NCI-H2081 treated with DMSO at 0.1 percent for 48 hours (cell line): Measurements from ENCODE around the gene KIF23.
"Not testable (repeated sequence)": the region's sequence is repeated elsewhere in the genome, so short reads cannot be mapped to it uniquely, and the experiment has no call there.

ENCODE experiments used
- DNase-seq: peaks from one replicate; lab custom pipeline; 2025; lab: John Stamatoyannopoulos, UW

Gene KIF23

DNA sequence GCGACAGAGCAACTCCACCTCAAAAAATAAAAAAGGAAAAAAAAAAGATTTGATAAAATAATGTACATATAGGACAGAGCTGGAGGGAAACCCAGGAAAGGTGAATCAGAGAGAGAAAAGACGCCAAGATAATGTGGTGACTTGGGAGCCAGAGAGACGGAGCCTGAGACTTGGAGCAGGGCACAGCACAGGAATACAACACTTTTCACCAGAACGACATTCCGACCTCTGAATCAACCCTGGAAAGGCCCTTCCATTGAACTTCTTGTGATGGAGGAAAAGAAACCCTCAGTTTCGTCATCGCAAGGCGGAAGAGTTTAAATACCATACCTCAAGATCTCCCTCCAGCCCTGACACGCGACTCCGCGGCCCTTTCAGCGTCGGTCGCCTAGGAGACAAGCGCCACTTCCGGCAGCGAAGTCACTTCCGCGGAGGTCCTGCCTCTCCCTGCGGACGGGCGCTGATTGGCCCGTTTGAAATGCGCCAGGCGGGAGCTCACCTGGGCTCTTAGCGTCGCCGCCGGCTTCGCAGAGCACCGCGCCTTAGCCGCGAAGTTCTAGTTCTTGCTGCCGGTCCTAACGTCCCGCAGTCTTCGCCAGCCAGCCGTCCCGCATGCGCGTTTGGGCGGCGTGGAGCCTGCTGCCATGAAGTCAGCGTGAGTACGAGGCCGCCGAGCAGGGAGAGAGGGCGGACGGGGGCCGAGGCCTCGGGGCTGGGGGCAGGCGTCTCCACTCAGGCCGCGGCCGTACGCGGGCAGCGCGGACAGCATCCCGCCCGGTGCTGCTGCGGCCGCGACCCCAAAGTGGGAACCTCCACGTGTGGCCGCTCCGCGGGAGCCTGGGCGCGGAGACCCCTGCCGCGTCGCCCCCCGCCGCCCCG is at the start of gene KIF23:
Gene KIF23, plus strand, starts transcription at position 528 of the 879 bp plus-strand sequence. Its CDS starts 117 bp downstream, at position 645.
- peak; percentile 54 for DNase-seq

GRCh38 chr15:69367236-69367635 is 46.9 kb upstream of the KIF23 start:
- no peak for DNase-seq

DNA sequence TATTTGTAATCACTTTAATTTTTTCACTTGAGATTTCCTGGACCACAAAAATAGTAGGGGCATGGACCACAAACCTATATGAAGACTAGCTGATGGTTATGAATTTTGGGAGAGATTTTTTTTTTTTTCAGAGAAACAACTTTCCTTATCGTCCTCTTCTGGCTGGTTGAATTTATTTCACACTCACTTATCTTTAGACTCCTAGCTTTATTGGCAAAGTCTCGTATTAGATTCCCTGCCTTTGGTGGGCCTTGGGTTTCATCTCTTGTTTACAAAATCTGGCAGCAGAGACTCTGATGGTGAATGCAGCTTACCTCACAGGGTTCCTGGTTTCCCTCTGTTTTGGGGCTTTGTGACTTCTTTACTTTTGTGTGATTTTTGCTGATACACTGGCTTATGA is 44.5 kb upstream of the KIF23 start:
- no peak for DNase-seq

DNA sequence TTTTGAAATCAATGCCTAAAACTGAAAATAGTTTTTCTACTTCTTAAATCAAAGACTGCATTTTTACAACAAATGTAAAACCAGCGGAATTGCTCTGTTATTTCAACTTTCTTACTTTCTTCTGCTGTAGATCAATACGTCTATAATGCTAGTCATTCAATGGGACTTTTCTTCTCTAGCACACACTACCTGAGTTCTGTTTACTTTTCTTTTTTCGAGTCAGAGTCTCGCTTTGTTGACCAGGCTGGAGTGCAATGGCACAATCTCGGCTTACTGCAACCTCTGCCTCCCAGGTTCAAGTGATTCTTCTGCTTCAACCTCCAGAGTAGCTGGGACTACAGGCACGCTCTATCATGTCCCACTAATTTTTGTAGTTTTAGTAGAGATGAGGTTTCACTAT is 40.7 kb upstream of the KIF23 start:
- DNase-seq, result no peak

DNA sequence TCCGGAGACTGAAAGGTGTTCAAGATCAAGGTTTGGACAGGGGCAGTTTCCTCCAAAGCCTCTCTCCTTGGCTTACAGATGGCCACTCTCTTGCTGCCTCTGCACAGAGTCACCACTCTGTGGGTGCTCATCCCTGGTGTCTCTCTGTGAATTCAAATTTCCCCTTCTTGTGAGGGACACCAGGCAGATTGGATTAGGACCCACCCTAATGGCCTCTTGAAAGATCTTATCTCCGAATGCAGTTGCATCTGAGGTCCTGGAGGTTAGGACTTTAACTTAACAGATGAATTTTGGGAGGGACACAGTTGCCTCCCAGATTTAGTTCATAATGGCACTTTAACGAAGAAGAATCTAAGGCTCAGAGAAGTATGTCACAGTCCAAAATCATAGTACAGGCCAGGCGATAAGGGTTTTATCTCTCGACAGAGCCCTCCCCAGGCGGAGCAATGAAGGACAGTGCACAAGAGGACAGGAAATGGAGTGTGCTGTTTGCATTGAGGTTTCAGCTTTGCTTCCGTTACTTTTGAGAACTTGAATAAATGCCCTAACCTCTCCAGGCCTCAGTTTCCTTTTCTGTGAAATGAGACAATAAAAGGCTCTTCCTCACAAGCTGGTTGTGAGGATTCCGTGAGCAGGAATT is 38.9 kb upstream of the KIF23 start:
- no peak for DNase-seq

DNA sequence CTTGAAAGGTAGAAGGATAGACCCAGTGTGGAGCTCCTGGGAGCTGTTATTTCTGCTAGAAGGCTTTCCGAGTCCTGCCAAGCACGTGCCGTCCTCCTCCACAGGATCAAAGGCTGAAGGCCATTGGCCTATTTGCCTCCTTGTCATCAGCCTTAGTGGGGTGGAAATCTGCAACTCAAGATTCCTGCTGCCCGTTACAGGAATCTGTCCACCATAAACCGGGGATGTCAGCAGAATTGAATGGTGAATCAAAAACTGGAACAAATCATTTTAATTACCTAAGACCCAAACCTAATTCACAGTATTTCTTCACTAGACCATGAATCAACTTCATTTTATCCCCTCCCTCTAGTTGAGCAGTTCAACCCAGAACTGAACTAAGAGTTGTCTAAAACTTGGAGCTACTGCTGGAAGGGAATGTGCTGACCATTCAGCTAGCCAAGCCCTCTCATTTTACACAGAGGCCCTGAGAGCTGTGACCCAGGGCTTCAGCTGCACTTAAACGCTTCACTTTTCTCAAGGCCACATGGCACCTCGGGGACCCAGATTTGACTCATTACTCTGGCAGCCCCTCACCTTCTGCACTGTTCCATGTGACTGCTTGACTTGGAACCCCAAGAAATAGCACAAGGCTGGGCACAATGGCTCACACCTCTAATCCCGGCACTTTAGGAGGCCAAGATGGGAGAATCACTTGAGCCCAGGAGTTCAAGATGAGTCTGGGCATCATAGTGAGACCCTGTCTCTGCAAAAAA is 36.8 kb upstream of the KIF23 start:
- no peak for DNase-seq

- DNase-seq, result no peak
Measured at GRCh38 chr15:69380100-69380725, 33.9 kb upstream of the KIF23 start.

DNA sequence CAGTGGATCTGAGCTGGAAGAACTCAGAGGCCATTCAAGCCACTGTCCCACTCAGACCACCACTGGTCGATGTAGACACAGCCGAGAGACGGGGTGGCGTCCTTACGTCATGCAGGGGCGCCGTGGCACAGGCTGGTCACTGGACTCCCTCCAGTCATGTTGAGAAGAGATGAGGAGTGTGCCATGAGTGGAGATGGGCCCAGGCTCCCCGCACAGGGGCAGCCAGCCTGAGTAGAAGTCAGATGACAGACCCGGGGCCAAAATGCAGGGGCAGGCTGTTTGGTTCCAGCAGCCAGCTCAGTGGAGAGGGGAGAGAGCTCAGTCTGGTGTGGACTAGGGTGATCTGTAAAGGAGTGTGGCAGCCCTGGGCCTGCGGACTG is 33.4 kb upstream of the KIF23 start:
- DNase-seq, result no peak

DNA sequence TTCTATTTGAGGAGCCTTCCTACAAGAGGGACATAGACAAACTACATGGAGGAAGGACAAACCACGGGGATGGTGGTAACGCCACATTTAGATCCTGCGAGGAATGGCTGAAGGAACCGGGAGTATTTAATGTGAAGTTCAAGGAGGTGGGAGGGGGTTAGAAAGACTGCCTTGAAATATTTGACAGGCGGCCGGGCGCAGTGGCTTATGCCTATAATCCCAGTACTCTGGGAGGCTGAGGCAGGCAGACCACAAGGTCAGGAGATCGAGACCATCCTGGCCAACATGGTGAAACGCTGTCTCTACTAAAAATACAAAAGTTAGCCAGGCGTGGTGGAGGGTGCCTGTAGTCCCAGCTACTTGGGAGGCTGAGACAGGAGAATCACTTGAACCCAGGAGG is 32.0 kb upstream of the KIF23 start:
- DNase-seq, result not testable (repeated sequence)

DNA sequence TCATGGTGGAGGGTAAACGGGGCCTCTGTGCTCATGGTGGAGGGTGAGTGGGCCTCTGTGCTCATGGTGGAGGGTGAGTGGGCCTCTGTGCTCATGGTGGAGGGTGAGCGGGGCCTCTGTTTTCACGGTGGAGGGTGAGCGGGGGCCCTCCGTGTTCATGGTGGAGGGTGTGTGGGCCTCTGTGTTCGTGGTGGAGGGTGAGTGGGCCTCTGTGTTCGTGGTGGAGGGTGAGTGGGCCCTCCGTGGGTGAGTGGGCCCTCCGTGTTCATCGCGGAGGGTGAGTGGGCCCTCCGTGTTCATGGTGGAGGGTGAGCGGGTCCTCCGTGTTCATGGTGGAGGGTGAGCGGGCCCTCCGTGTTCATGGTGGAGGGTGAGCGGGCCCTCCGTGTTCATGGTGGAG is 30.1 kb upstream of the KIF23 start:
- DNase-seq, result not testable (repeated sequence)

DNA sequence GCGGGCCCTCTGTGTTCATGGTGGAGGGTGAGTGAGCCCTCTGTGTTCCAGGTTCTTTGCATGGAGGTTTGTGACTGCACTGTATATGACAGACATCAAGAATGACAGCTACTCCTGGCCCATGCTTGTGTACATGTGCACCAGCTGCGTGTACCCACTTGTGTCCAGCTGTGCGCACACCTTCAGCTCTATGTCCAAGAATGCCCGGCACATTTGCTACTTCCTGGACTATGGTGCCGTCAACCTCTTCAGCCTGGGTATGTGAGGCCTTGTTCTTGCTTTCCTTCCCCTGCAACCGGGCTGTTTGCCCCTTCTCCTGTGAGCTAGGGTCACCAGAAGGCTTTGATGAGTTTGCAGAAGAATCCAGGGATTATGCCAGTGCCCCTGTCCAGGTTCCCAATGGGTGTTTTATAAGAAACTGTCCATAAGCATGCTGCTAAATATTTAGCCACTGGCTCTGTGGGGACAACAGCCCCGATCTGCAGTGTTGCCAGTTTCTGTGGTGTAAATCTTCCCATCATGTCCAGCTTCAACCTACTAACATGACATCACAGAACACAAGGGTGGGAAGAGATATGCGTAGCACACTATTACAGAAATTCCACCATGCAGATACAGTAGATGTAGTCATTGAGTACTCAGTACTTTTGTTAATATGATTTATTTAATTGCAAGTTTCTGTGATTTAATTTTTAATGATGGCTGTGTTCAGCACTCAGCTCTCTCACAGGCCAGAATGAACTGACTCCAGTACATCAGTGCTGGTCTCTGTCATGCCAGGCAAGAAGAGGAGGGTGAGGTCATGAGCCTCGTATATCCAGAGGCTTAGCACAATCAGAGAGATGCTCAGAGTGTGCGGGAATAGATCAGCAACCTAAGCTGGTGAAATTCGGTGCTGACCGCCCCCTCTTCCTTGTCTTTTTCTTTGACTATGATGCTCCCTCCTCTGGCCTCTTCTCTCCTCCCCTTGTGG is 29.2 kb upstream of the KIF23 start:
- no peak for DNase-seq

GRCh38 chr15:69385831-69386230 is 28.3 kb upstream of the KIF23 start:
- no peak for DNase-seq

DNA sequence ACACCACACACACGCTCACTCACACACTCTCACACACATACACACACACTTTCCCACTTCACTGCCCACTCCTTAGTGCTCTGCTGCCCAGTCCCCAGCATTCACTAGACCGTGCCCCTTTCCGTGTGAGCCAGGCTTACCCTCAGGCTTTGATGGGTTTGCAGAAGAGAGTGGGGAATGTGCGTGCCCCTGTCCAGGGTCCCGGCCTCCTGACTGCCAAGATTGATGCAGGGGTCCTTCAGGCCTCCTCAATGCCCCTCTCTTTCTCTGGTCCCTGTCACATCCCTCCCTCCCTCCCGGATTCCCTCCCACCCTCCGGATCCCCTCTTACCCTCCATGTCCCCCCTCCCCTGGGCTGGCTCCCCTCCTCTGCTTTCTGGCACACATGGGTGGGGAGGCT is 27.9 kb upstream of the KIF23 start:
- DNase-seq, result no peak

GRCh38 chr15:69388260-69388705 is 25.9 kb upstream of the KIF23 start:
- no peak for DNase-seq

DNA sequence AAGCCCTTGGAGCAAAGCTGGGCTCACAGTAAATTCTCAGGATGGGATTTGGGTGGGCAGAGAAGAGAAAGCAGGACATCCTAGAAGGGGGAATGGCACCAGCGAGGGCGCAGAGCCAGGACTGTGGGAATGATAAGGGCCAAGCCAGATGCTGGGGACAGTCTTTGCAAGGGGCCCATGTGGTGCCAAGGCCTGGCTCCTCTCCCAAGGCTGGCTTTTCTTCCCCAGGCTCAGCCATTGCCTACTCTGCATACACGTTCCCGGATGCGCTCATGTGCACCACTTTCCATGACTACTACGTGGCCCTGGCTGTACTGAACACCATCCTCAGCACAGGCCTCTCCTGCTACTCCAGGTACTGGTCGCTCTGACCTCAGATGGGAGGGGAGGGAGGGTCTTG is 24.7 kb upstream of the KIF23 start:
- DNase-seq, result no peak

DNA sequence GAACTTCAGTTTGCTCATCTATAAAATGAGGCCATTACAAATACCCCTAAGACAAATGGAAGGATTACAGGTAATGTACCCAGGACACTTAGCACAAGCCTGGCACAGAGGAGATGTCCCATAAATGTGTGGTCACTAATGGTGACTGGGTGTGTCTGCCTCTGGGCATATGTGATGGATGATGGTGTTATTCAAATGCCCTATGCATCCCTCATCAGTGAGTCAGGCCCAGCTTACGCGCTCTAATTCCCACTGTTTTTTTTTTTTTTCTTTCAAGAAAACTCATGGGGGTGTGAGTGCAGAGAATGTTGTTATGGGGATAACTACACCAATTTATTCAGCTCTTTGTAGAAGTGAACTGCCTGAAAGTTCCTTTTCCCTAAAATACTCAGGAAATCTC is 23.6 kb upstream of the KIF23 start:
- DNase-seq, result no peak

GRCh38 chr15:69391046-69391757 is 22.9 kb upstream of the KIF23 start:
- no peak for DNase-seq

GRCh38 chr15:69392352-69392751 is 21.8 kb upstream of the KIF23 start:
- no peak for DNase-seq

DNA sequence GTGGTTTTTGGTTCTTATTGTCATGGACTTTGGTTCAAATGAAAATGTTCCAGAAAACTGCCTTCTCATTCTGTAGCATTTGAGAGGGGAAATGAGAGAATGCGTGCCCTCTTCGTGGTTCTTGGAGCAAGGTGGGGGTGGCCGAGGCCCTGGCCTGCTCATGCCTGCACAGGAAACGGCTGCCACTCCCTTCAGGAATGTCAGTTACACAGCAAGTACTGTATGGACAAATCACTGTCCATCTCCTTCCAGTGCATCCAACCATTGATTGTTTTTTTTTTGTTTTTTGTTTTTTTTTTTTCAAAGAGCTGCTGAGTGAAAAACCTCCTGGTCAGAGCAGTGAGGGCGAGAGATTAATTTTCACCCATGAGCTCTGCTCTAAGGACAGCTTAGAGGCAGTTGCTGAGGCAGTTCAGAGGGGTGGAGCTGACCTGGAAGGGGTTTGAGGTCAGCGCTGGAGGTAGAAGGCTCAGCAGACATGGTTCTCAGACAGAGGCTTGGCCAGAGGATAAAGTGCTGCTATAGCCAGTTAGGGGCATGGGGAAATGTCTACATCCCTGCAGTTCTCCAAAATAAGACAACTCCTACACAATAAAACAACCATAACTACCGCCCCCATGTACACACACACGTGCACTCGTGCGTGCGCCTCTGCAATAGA is 20.2 kb upstream of the KIF23 start:
- no peak for DNase-seq
